ENCODE measurements around the gene TMEM204.

The TMEM204 gene

GRCh38 chr16:1488054-1488601, 45.3 kb upstream of the TMEM204 start:
- no peak for TF ChIP-seq CTCF (IDR thresholded peaks at IDR 0.05)
- H3K9me3 ChIP-seq (ENCODE audit: control insufficient read depth, low read length): no peaks in the 10 kb centered on the region
- H3K79me2 ChIP-seq: no peaks in the 10 kb centered on the region
- no peaks in the 10 kb centered on the region for H3K27me3 ChIP-seq (ENCODE audit: control insufficient read depth, insufficient read depth, low read length)
- H3K27ac ChIP-seq: no peak overlapping the region
- H3K9ac ChIP-seq: no peak overlapping the region
- H2AFZ ChIP-seq: no peak overlapping the region
- peaks cover 2% of the 10 kb centered on the region for H3K4me1 ChIP-seq
- no peak overlapping the region for H3K4me2 ChIP-seq (ENCODE audit: low read length)
- no peak overlapping the region for H3K4me3 ChIP-seq (ENCODE audit: low read depth, low read length)
- H3K36me3 ChIP-seq (ENCODE audit: control insufficient read depth, insufficient read depth, low read length): no peaks in the 10 kb centered on the region

GRCh38 chr16:1488619-1489018, 44.8 kb upstream of the TMEM204 start, which contains the start of gene PTX4:
Gene PTX4, minus strand, starts transcription at chr16:1488944. Its CDS starts 35 bp downstream, at chr16:1488909.
- Histone ChIP-seq H3K27me3 (ENCODE audit: control insufficient read depth, insufficient read depth, low read length) (no peaks in the 10 kb centered on the region), H3K4me2 (ENCODE audit: low read length) (no peak within 1 kb of the TSS), H3K79me2 (no peaks in the 10 kb centered on the region), H3K4me1 (peaks cover 2% of the 10 kb centered on the region), H3K36me3 (ENCODE audit: control insufficient read depth, insufficient read depth, low read length) (no peaks in the 10 kb centered on the region), H2AFZ (no peak within 1 kb of the TSS), H3K4me3 (ENCODE audit: low read depth, low read length) (no peak within 1 kb of the TSS), H3K9ac (no peak within 1 kb of the TSS), H3K27ac (no peak within 1 kb of the TSS), H3K9me3 (ENCODE audit: control insufficient read depth, low read length) (no peaks in the 10 kb centered on the region)
- TF ChIP-seq CTCF (IDR thresholded peaks at IDR 0.05): no peak

- Histone ChIP-seq H3K4me1 (peaks cover 2% of the 10 kb centered on the region), H3K4me3 (ENCODE audit: low read depth, low read length) (no peak overlapping the region), H2AFZ (no peak overlapping the region), H3K9ac (no peak overlapping the region), H3K27ac (no peak overlapping the region), H3K79me2 (no peaks in the 10 kb centered on the region), H3K4me2 (ENCODE audit: low read length) (no peak overlapping the region), H3K27me3 (ENCODE audit: control insufficient read depth, insufficient read depth, low read length) (no peaks in the 10 kb centered on the region), H3K36me3 (ENCODE audit: control insufficient read depth, insufficient read depth, low read length) (no peaks in the 10 kb centered on the region), H3K9me3 (ENCODE audit: control insufficient read depth, low read length) (no peaks in the 10 kb centered on the region)
- no peak for TF ChIP-seq CTCF (IDR thresholded peaks at IDR 0.05)
Measured at GRCh38 chr16:1489077-1489476, 44.4 kb upstream of the TMEM204 start.

GRCh38 chr16:1491327-1491726, 42.1 kb upstream of the TMEM204 start:
- Histone ChIP-seq H3K4me2 (ENCODE audit: low read length) (no peak overlapping the region), H3K9ac (no peak overlapping the region), H3K9me3 (ENCODE audit: control insufficient read depth, low read length) (no peaks in the 10 kb centered on the region), H3K27me3 (ENCODE audit: control insufficient read depth, insufficient read depth, low read length) (no peaks in the 10 kb centered on the region), H2AFZ (no peak overlapping the region), H3K4me3 (ENCODE audit: low read depth, low read length) (no peak overlapping the region), H3K79me2 (no peaks in the 10 kb centered on the region), H3K27ac (no peak overlapping the region), H3K36me3 (ENCODE audit: control insufficient read depth, insufficient read depth, low read length) (no peaks in the 10 kb centered on the region), H3K4me1 (peaks cover 6% of the 10 kb centered on the region)
- TF ChIP-seq CTCF (IDR thresholded peaks at IDR 0.05): no peak

Data from parathyroid adenoma (tissue), 2 donors.